ENCODE measurements around the gene PLCD3. TPM values are rescaled to one million over a fixed set of nuclear protein-coding genes. Genes with fewer than 3 reads are reported as not detected.
A peak's percentile ranks its signal among the peaks of the same experiment; 100 is the strongest.

Gene PLCD3
- total and polyA plus RNA-seq, 2 of the 13 experiments (the other 11 are each of a cell fraction or from before 2014, with no cell fraction given), result 11.3 to 39.1 TPM

DNA sequence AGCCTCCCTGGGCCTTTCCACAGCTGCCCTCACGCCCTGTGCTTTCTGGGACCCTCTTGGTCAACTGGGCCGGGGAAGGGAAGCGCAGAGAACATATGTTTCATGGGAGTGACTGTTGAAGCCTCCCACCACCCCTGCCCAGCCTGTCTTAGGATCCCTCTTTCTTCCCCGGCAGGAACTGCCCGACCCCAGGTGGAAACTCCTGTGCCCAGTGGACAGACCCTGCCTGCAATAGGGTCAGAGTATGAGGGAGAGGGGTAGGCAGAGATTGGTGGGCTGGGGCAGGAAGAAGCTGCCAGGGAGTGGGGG lies 39.9 kb upstream of the PLCD3 start (continued):
- TF ChIP-seq ZNF670 (CRISPR knock-in tag; IDR thresholded peaks at IDR 0.05; ENCODE audit: borderline replicate concordance) (peak; percentile 85; the same call in 1 of the 2 replicates), RBM39 (IDR thresholded peaks at IDR 0.05; ENCODE audit: low read depth, low read length, poor library complexity, severe bottlenecking) (peak; percentile 83), ZC3H13 (CRISPR knock-in tag; IDR thresholded peaks at IDR 0.05) (0 out of 2 replicates have a peak, but pooled peaks have one; percentile 51), HDAC1 (CRISPR knock-in tag; IDR thresholded peaks at IDR 0.05) (peak; percentile 66), CC2D1A (CRISPR knock-in tag; IDR thresholded peaks at IDR 0.05) (0 out of 2 replicates have a peak, but pooled peaks have one; percentile 2), ZNF766 (CRISPR knock-in tag; IDR thresholded peaks at IDR 0.05; ENCODE audit: borderline replicate concordance) (peak; percentile 30; the same call in 1 of the 2 replicates), RBFOX2 (IDR thresholded peaks at IDR 0.05; ENCODE audit: low read depth, low read length) (0 out of 2 replicates have a peak, but pooled peaks have one; percentile 14), ZNF605 (CRISPR knock-in tag; IDR thresholded peaks at IDR 0.05) (peak; percentile 80; the same call in 1 of the 2 replicates), KDM2A (CRISPR knock-in tag; IDR thresholded peaks at IDR 0.05; ENCODE audit: borderline replicate concordance, low read depth) (no peak), ZFYVE20 (CRISPR knock-in tag; IDR thresholded peaks at IDR 0.05; ENCODE audit: borderline replicate concordance, low read depth) (0 out of 2 replicates have a peak, but pooled peaks have one; percentile 15)
- TF ChIP-seq, protein P1, sequence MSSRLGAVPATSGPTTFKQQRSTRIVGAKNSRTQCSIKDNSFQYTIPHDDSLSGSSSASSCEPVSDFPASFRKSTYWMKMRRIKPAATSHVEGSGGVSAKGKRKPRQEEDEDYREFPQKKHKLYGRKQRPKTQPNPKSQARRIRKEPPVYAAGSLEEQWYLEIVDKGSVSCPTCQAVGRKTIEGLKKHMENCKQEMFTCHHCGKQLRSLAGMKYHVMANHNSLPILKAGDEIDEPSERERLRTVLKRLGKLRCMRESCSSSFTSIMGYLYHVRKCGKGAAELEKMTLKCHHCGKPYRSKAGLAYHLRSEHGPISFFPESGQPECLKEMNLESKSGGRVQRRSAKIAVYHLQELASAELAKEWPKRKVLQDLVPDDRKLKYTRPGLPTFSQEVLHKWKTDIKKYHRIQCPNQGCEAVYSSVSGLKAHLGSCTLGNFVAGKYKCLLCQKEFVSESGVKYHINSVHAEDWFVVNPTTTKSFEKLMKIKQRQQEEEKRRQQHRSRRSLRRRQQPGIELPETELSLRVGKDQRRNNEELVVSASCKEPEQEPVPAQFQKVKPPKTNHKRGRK (CRISPR knock-in tag; IDR thresholded peaks at IDR 0.05), result 0 out of 2 replicates have a peak, but pooled peaks have one; percentile 11
- TF ChIP-seq, protein P2, sequence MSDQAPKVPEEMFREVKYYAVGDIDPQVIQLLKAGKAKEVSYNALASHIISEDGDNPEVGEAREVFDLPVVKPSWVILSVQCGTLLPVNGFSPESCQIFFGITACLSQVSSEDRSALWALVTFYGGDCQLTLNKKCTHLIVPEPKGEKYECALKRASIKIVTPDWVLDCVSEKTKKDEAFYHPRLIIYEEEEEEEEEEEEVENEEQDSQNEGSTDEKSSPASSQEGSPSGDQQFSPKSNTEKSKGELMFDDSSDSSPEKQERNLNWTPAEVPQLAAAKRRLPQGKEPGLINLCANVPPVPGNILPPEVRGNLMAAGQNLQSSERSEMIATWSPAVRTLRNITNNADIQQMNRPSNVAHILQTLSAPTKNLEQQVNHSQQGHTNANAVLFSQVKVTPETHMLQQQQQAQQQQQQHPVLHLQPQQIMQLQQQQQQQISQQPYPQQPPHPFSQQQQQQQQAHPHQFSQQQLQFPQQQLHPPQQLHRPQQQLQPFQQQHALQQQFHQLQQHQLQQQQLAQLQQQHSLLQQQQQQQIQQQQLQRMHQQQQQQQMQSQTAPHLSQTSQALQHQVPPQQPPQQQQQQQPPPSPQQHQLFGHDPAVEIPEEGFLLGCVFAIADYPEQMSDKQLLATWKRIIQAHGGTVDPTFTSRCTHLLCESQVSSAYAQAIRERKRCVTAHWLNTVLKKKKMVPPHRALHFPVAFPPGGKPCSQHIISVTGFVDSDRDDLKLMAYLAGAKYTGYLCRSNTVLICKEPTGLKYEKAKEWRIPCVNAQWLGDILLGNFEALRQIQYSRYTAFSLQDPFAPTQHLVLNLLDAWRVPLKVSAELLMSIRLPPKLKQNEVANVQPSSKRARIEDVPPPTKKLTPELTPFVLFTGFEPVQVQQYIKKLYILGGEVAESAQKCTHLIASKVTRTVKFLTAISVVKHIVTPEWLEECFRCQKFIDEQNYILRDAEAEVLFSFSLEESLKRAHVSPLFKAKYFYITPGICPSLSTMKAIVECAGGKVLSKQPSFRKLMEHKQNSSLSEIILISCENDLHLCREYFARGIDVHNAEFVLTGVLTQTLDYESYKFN (CRISPR knock-in tag; conservative IDR thresholded peaks at IDR 0.05), result no peak
- TF ChIP-seq, protein P3, sequence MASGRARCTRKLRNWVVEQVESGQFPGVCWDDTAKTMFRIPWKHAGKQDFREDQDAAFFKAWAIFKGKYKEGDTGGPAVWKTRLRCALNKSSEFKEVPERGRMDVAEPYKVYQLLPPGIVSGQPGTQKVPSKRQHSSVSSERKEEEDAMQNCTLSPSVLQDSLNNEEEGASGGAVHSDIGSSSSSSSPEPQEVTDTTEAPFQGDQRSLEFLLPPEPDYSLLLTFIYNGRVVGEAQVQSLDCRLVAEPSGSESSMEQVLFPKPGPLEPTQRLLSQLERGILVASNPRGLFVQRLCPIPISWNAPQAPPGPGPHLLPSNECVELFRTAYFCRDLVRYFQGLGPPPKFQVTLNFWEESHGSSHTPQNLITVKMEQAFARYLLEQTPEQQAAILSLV (CRISPR knock-in tag; IDR thresholded peaks at IDR 0.05; ENCODE audit: borderline replicate concordance), result no peak
- TF ChIP-seq, protein P4, sequence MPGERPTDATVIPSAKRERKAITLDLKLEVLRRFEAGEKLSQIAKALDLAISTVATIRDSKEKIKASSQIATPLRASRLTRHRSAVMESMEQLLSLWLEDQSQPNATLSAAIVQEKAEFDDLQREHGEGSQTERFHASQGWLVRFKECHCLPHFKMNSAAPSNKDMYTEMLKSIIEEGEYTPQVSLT (CRISPR knock-in tag; IDR thresholded peaks at IDR 0.05; ENCODE audit: borderline replicate concordance, low read depth), result no peak
- TF ChIP-seq, protein P5, sequence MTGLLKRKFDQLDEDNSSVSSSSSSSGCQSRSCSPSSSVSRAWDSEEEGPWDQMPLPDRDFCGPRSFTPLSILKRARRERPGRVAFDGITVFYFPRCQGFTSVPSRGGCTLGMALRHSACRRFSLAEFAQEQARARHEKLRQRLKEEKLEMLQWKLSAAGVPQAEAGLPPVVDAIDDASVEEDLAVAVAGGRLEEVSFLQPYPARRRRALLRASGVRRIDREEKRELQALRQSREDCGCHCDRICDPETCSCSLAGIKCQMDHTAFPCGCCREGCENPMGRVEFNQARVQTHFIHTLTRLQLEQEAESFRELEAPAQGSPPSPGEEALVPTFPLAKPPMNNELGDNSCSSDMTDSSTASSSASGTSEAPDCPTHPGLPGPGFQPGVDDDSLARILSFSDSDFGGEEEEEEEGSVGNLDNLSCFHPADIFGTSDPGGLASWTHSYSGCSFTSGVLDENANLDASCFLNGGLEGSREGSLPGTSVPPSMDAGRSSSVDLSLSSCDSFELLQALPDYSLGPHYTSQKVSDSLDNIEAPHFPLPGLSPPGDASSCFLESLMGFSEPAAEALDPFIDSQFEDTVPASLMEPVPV (CRISPR knock-in tag; IDR thresholded peaks at IDR 0.05), result 0 out of 2 replicates have a peak, but pooled peaks have one; percentile 11
